H1 (cell line): ENCODE data around the gene SERINC5. TPM values are rescaled to one million over a fixed set of nuclear protein-coding genes. Genes with fewer than 3 reads are reported as not detected.

ENCODE experiments used
- BACH1 ChIP-seq: IDR thresholded peaks from 2 replicates; pipeline ENCODE4 v1.6.1; 2012; ENCODE audit warnings: low read length, improper control_type of control experiment
- FOSL1 ChIP-seq: IDR thresholded peaks from 2 replicates; pipeline ENCODE4 v1.6.1; 2011; ENCODE audit warnings: mild to moderate bottlenecking, low read depth, low read length, moderate library complexity; ENCODE audit not compliant: insufficient read depth
- RBBP5 ChIP-seq: IDR thresholded peaks from 2 replicates; pipeline ENCODE4 v1.7.1; 2012; ENCODE audit warnings: low read depth, mild to moderate bottlenecking, inconsistent platforms, low read length, moderate library complexity, borderline replicate concordance
- SIN3A ChIP-seq, 2 experiments: IDR thresholded peaks in 1 of 2; conservative IDR thresholded peaks in 1 of 2; 2 replicates each; pipeline ENCODE4 v1.6.1; 2011 to 2012; ENCODE audit warnings: low read length in 2 of 2, improper control_type of control experiment in 1 of 2, low read depth in 1 of 2, mild to moderate bottlenecking in 1 of 2
- TAF1 ChIP-seq: IDR thresholded peaks from 2 replicates; pipeline ENCODE4 v1.6.1; 2011; ENCODE audit warnings: mild to moderate bottlenecking, low read depth, low read length
- YY1 ChIP-seq: IDR thresholded peaks from 2 replicates; pipeline ENCODE4 v1.6.1; 2011; ENCODE audit warnings: low read depth, mild to moderate bottlenecking, low read length
- polyA plus RNA-seq, 7 experiments: library from polyadenylated mRNA; depleted of rRNA in 3 of 7; stranded (reverse) in 5 of 7; unstranded in 2 of 7; fragments of >200 nt in 5 of 7; fragments of 200-250 nt in 2 of 7; gene quantifications; 1 replicate in 5 of 7; 2 replicates in 1 of 7; 4 replicates in 1 of 7; pipeline versions ENCODE4 v1.2.1 to v1.2.3, GENCODE V29; 2011 to 2013; ENCODE audit warnings: missing spikeins in 2 of 7, mixed read lengths in 2 of 7
- total RNA-seq: library from RNA; stranded (reverse); fragmentation: NEBNext Ultra II Directional; extraction: Animal tissue kit (Norgen Biotek cat#: 25700); gene quantifications from 2 replicates; pipeline ENCODE4 v1.2.1, GENCODE V29; 2021
- TF ChIP-seq, protein P1 (sequence below): IDR thresholded peaks from 2 replicates; pipeline ENCODE4 v1.6.1; 2011; ENCODE audit warnings: low read length, improper control_type of control experiment

The SERINC5 gene
- total and polyA plus RNA-seq, 2 of the 8 experiments (the other 6 are each of a cell fraction or from before 2014, with no cell fraction given): 32.2 to 149 TPM

DNA sequence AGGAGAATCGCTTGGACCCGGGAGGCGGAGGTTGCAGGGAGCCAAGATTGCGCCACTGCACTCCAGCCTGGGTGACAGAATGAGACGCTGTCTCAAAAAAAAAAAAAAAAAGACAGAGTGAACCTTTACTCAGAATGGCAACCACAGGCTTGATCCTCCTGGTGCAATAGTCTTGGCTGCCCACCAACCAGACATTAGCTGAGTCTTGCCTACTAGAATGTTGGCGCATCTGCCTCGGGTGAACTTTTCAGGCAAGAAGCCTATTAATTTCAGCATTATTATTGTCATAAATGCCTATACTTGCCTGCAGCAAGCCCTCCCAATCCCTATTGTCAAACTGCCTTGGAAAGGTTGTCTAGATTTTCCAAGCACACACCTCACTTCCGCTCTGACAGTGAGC is 4.2 kb downstream of the SERINC5 start (continued):
- TF ChIP-seq RBBP5: no peak
- TF ChIP-seq TAF1: no peak
- no peak for TF ChIP-seq BACH1
- TF ChIP-seq, protein P1, sequence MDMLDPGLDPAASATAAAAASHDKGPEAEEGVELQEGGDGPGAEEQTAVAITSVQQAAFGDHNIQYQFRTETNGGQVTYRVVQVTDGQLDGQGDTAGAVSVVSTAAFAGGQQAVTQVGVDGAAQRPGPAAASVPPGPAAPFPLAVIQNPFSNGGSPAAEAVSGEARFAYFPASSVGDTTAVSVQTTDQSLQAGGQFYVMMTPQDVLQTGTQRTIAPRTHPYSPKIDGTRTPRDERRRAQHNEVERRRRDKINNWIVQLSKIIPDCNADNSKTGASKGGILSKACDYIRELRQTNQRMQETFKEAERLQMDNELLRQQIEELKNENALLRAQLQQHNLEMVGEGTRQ: no peak
- no peak for TF ChIP-seq FOSL1
- TF ChIP-seq YY1: no peak
- no peak for TF ChIP-seq SIN3A (conservative IDR thresholded peaks at IDR 0.05 in 1 of 2, IDR thresholded peaks at IDR 0.05 in 1 of 2; ENCODE audit: low read depth in 1 of 2, low read length in 2 of 2)
